Fibroblast of the aortic adventitia (primary cell): ENCODE results near the gene NKX3-2. TPM values are rescaled to one million over a fixed set of nuclear protein-coding genes. Genes with fewer than 3 reads are reported as not detected.
"Not testable (repeated sequence)": the region's sequence is repeated elsewhere in the genome, so short reads cannot be mapped to it uniquely, and the experiment has no call there.

Source experiments
- DNase-seq: peaks from one replicate; pipeline ENCODE4 v3.0.0-alpha.2; 2010; ENCODE audit warnings: low read depth
- H3K4me3 ChIP-seq: 2 replicates; pipeline ENCODE4 v1.5.1; 2011; ENCODE audit warnings: low read depth, mild to moderate bottlenecking, control low read depth, low read length, moderate library complexity
- CTCF ChIP-seq: IDR thresholded peaks from 2 replicates; pipeline ENCODE4 v1.5.1; 2011; ENCODE audit warnings: mild to moderate bottlenecking, low read length, control low read depth, inconsistent platforms; ENCODE audit not compliant: insufficient read depth
- total RNA-seq: library from RNA; depleted of rRNA; stranded (reverse); fragments of >200 nt; gene quantifications from 2 replicates; pipeline ENCODE4 v1.2.3, GENCODE V29; 2012; ENCODE audit warnings: low replicate concordance

NKX3-2 gene
- total RNA-seq, 1 donor = 0.18 TPM

GRCh38 chr4:13577660-13578059 is 33.4 kb upstream of the NKX3-2 start:
- no peak overlapping the region for H3K4me3 ChIP-seq
- DNase-seq = no peak
- TF ChIP-seq CTCF = no peak

GRCh38 chr4:13570916-13571315 is 26.6 kb upstream of the NKX3-2 start:
- TF ChIP-seq CTCF = no peak
- H3K4me3 ChIP-seq = no peak overlapping the region
- no peak for DNase-seq

GRCh38 chr4:13567125-13567524 is 22.8 kb upstream of the NKX3-2 start:
- TF ChIP-seq CTCF = no peak
- no peak for DNase-seq

GRCh38 chr4:13562876-13563275 is 18.6 kb upstream of the NKX3-2 start:
- no peak for TF ChIP-seq CTCF
- no peak for DNase-seq
- H3K4me3 ChIP-seq = no peak overlapping the region

More at GRCh38 chr4:13567125-13567524, 22.8 kb upstream of the NKX3-2 start:
- no peak overlapping the region for H3K4me3 ChIP-seq

- H3K4me3 ChIP-seq = no peak overlapping the region
- TF ChIP-seq CTCF = no peak
- no peak for DNase-seq
These were observed 17.4 kb upstream of the NKX3-2 start for GRCh38 chr4:13561673-13562072.

GRCh38 chr4:13560111-13560510 is 15.8 kb upstream of the NKX3-2 start:
- DNase-seq, H3K4me3 ChIP-seq: not testable (repeated sequence)

GRCh38 chr4:13559413-13559812 is 15.1 kb upstream of the NKX3-2 start:
- no peak overlapping the region for H3K4me3 ChIP-seq
- TF ChIP-seq CTCF = no peak
- peak; percentile 30 for DNase-seq

- no peak for TF ChIP-seq CTCF
- DNase-seq = no peak
These were observed 14.6 kb upstream of the NKX3-2 start for GRCh38 chr4:13558881-13559280.

More at GRCh38 chr4:13558881-13559280, 14.6 kb upstream of the NKX3-2 start:
- no peak overlapping the region for H3K4me3 ChIP-seq
